Upper lobe of right lung (tissue), 1 donor: ENCODE data around the gene GRIK2. TPM values are rescaled to one million over a fixed set of nuclear protein-coding genes. Genes with fewer than 3 reads are reported as not detected.
"Not testable (repeated sequence)": the region's sequence is repeated elsewhere in the genome, so short reads cannot be mapped to it uniquely, and the experiment has no call there.

Source experiments
- ATAC-seq: fragments of 200-7000 bp; cut with Tn5 transposase; one replicate; pipeline ENCODE4 v1.9.1; 2020; ENCODE audit warnings: mild to moderate bottlenecking, moderate library complexity
- DNase-seq: peaks from one replicate; pipeline ENCODE4 v3.0.0-alpha.2; 2020
- H3K27ac ChIP-seq: fragments of 200-600 bp; one replicate; pipeline ENCODE4 v1.8.0; 2022
- H3K27me3 ChIP-seq: fragments of 200-600 bp; one replicate; pipeline ENCODE4 v1.8.0; 2022; ENCODE audit warnings: mild to moderate bottlenecking
- H3K36me3 ChIP-seq: fragments of 200-600 bp; one replicate; pipeline ENCODE4 v1.8.0; 2022
- H3K4me1 ChIP-seq: fragments of 200-600 bp; one replicate; pipeline ENCODE4 v1.8.0; 2022
- H3K4me3 ChIP-seq: fragments of 200-600 bp; one replicate; pipeline ENCODE4 v1.8.0; 2022; ENCODE audit warnings: mild to moderate bottlenecking
- H3K9me3 ChIP-seq: fragments of 200-600 bp; one replicate; pipeline ENCODE4 v1.8.0; 2022
- CTCF ChIP-seq: fragments of 200-600 bp; IDR thresholded peaks from one replicate; pipeline ENCODE4 v1.8.0; 2022; ENCODE audit warnings: antibody characterized with exemption
- intact Hi-C: fragments of 100-400 bp; cut with DNase I; formaldehyde crosslinking; loops from one replicate; pipeline ENCODE4 v1.11.0; 2022
- total RNA-seq: library from RNA; stranded (reverse); fragmentation: NEBNext Ultra II Directional; extraction: Animal tissue kit (Norgen Biotek cat#: 25700); gene quantifications from one replicate; pipeline ENCODE4 v1.2.1, GENCODE V29; 2021
- donor health status: DM: no; HTN: yes; CAD: no; lungs with severe emphysema.

Gene GRIK2
- total RNA-seq, 1 donor from 2014 or later = 0.38 TPM

GRCh38 chr6:102051720-102052119, 658.2 kb downstream of the GRIK2 start:
- no peaks in the 10 kb centered on the region for H3K4me1 ChIP-seq
- no peak for ATAC-seq
- no peak overlapping the region for H3K27ac ChIP-seq
- no peak for DNase-seq
- no peaks in the 10 kb centered on the region for H3K36me3 ChIP-seq
- TF ChIP-seq CTCF = no peak
- H3K27me3 ChIP-seq = no peaks in the 10 kb centered on the region
- intact Hi-C loops = no loop called here
- no peaks in the 10 kb centered on the region for H3K9me3 ChIP-seq
- no peak overlapping the region for H3K4me3 ChIP-seq

GRCh38 chr6:102064142-102064541, 670.6 kb downstream of the GRIK2 start:
- Histone ChIP-seq H3K27me3 (no peaks in the 10 kb centered on the region), H3K9me3 (no peaks in the 10 kb centered on the region), H3K4me1 (no peaks in the 10 kb centered on the region), H3K36me3 (no peaks in the 10 kb centered on the region), H3K27ac (no peak overlapping the region), H3K4me3 (no peak overlapping the region)
- TF ChIP-seq CTCF = no peak
- no peak for DNase-seq
- ATAC-seq = no peak
- intact Hi-C loops = no loop called here

GRCh38 chr6:102066301-102066700, 672.8 kb downstream of the GRIK2 start:
- Histone ChIP-seq H3K4me3 (no peak overlapping the region), H3K9me3 (no peaks in the 10 kb centered on the region), H3K36me3 (no peaks in the 10 kb centered on the region), H3K27me3 (no peaks in the 10 kb centered on the region), H3K27ac (no peak overlapping the region), H3K4me1 (no peaks in the 10 kb centered on the region)
- no peak for DNase-seq
- intact Hi-C loops = no loop called here
- TF ChIP-seq CTCF = no peak
- no peak for ATAC-seq

GRCh38 chr6:102068349-102068929, 674.9 kb downstream of the GRIK2 start:
- Histone ChIP-seq H3K4me1 (no peaks in the 10 kb centered on the region), H3K36me3 (no peaks in the 10 kb centered on the region), H3K27ac (no peak overlapping the region), H3K9me3 (no peaks in the 10 kb centered on the region), H3K4me3 (no peak overlapping the region), H3K27me3 (no peaks in the 10 kb centered on the region)
- no peak for DNase-seq
- no peak for TF ChIP-seq CTCF
- intact Hi-C loops = no loop called here
- no peak for ATAC-seq

GRCh38 chr6:102075539-102075938, 682.0 kb downstream of the GRIK2 start:
- no peak for ATAC-seq
- Histone ChIP-seq H3K27me3 (no peaks in the 10 kb centered on the region), H3K27ac (no peak overlapping the region), H3K36me3 (no peaks in the 10 kb centered on the region), H3K4me3 (no peak overlapping the region), H3K9me3 (no peaks in the 10 kb centered on the region), H3K4me1 (no peaks in the 10 kb centered on the region)
- no peak for TF ChIP-seq CTCF
- intact Hi-C loops = no loop called here
- DNase-seq = no peak

- Histone ChIP-seq H3K9me3 (no peaks in the 10 kb centered on the region), H3K36me3 (no peaks in the 10 kb centered on the region), H3K27ac (no peak overlapping the region), H3K4me1 (no peaks in the 10 kb centered on the region), H3K4me3 (no peak overlapping the region), H3K27me3 (no peaks in the 10 kb centered on the region)
- no peak for DNase-seq
- intact Hi-C loops = no loop called here
- no peak for ATAC-seq
- TF ChIP-seq CTCF = no peak
Observed at GRCh38 chr6:102085257-102085656, 691.7 kb downstream of the GRIK2 start.

GRCh38 chr6:102088160-102088559, 694.7 kb downstream of the GRIK2 start:
- H3K36me3 ChIP-seq, H3K27ac ChIP-seq, DNase-seq, H3K27me3 ChIP-seq, H3K4me1 ChIP-seq, intact Hi-C loops, H3K9me3 ChIP-seq, ATAC-seq, H3K4me3 ChIP-seq: not testable (repeated sequence)
